ENCODE data around the gene BICRAL. TPM values are rescaled to one million over a fixed set of nuclear protein-coding genes. Genes with fewer than 3 reads are reported as not detected.

The BICRAL gene
- total and polyA plus RNA-seq, 9 of the 15 experiments (the other 6 are each of a cell fraction or from before 2014, with no cell fraction given) = 1.2 to 11.9 (median 5.6) TPM

DNA sequence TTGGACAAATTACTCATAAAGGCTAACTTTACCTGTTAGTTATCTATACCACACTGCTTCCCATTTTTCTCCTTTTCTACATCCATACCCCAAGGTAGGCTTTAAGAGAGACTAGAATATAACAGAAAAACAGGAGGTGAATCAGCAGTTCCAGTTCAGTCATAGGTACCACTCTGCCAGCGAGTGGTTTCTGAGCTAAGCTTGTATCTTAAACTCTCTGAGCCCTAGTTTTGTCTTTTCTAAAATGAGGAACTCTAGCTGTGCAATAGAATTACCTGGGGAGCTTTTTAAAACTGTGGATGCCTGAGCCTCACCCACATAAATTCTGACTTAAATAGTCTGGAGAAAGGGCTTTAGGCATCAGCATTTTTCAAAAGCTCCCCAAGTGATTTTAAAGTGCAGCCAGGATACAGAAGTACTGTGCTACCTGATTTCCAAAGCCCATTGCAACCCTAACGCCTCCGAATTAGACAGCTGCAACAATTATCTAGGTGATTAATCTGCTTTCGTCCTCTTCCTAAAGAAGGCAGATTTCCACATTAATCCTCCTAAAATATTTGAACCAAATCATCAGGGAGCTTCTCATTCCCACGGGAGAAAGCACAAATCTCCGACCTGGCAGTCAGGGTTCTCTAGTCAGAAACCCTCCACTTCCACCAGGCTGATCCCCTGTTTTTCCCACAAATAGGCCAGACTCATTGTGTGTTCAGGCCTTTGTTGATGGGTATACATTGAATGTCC, 60.2 kb downstream of the BICRAL start:
- Histone ChIP-seq H3K36me3 (ENCODE audit: control insufficient read depth, insufficient read depth, low read length) (peaks cover 8% of the 10 kb centered on the region; the same call in 2 of the 3 replicates), H2AFZ (ENCODE audit: low read depth, low read length) (no peak overlapping the region), H3K4me2 (ENCODE audit: insufficient read depth, low read length) (no peak overlapping the region), H4K20me1 (replicated peaks; ENCODE audit: control insufficient read depth, insufficient read depth, low read length) (no peaks in the 10 kb centered on the region), H3K4me3 (no peak overlapping the region), H3K4me1 (replicated peaks in 1 of 2; ENCODE audit: control insufficient read depth in 2 of 2, insufficient read depth in 2 of 2, low read length in 2 of 2) (no peaks in the 10 kb centered on the region), H3K9me3 (replicated peaks; ENCODE audit: control insufficient read depth, insufficient read depth, low read depth, low read length) (no peaks in the 10 kb centered on the region), H3K27me3 (ENCODE audit: control insufficient read depth in 2 of 2, insufficient read depth in 2 of 2, low read length in 2 of 2) (no peaks in the 10 kb centered on the region), H3K79me2 (ENCODE audit: control insufficient read depth, insufficient read depth, low read length) (no peaks in the 10 kb centered on the region), H3K9me1 (ENCODE audit: control insufficient read depth, insufficient read depth, low read length) (no peaks in the 10 kb centered on the region), H3K27ac (ENCODE audit: extremely low read depth, low read depth, low read length) (no peak overlapping the region), H3K9ac (ENCODE audit: insufficient read depth in 1 of 2, low read depth in 2 of 2, low read length in 2 of 2) (no peak overlapping the region)
- intact Hi-C loops (cut with micrococcal nuclease) (no loop called here), in situ Hi-C loops (cut with MboI) (no loop called here)
- DNase-seq (ENCODE audit: extremely low read depth in 1 of 4, low spot score in 3 of 4) = no peak
- FAIRE-seq = no peak
- CTCF ChIA-PET (ENCODE audit: low intra/inter-chr PET ratio) = no interaction called here
- BruUV-seq (replicated peaks) = no TSS peak
- POLR2A ChIA-PET = interaction anchor here (0.6 to 1.3 kb wide), 5 partner anchors 10 to 1415 kb away, joined by 3 read pairs; partner anchors contain the start of gene RPL7L1
- WGBS (ENCODE audit: insufficient coverage, low coverage, missing lambda C conversion rate) = 50% methylated on average over 6 of the region's 6 CpGs
- TF ChIP-seq NFE2 (IDR thresholded peaks at IDR 0.05; ENCODE audit: low read depth) (peak; percentile 16; the same call in 1 of the 2 replicates), ZSCAN29 (IDR thresholded peaks at IDR 0.05) (no peak)
- TF ChIP-seq, protein P1, sequence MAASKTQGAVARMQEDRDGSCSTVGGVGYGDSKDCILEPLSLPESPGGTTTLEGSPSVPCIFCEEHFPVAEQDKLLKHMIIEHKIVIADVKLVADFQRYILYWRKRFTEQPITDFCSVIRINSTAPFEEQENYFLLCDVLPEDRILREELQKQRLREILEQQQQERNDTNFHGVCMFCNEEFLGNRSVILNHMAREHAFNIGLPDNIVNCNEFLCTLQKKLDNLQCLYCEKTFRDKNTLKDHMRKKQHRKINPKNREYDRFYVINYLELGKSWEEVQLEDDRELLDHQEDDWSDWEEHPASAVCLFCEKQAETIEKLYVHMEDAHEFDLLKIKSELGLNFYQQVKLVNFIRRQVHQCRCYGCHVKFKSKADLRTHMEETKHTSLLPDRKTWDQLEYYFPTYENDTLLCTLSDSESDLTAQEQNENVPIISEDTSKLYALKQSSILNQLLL (CRISPR knock-in tag; IDR thresholded peaks at IDR 0.05; ENCODE audit: borderline replicate concordance) = no peak
- no peak for ATAC-seq

DNA sequence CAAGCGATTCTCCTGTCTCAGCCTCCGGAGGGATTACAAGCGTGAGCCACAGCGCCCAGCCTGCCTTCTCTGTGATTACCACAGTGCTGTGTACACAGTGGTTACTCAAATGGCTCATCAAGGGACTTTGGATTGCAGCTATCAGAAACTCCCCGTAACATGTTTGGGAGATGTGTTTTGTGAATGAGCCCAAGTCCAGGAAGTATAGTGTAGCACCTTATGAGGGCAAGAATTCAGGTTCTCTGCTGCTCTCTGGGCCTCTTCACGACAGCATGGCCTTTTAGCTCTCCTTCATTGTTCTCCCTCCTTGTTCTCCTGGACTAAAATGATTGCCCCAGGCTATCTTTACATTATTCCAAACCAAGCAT, 63.5 kb downstream of the BICRAL start:
- no peak overlapping the region for H3K27ac ChIP-seq (ENCODE audit: extremely low read depth, low read depth, low read length)
- DNase-seq (ENCODE audit: extremely low read depth in 1 of 4, low spot score in 3 of 4) (no peak), FAIRE-seq (no peak), ATAC-seq (no peak)
- 87% methylated on average over 6 of the region's 6 CpGs for WGBS (ENCODE audit: insufficient coverage, low coverage, missing lambda C conversion rate)
- no TSS peak for BruUV-seq (replicated peaks)
- H3K9ac ChIP-seq (ENCODE audit: insufficient read depth in 1 of 2, low read depth in 2 of 2, low read length in 2 of 2) = no peak overlapping the region
- intact Hi-C loops (cut with micrococcal nuclease) = no loop called here
- H3K27me3 ChIP-seq (ENCODE audit: control insufficient read depth in 2 of 2, insufficient read depth in 2 of 2, low read length in 2 of 2) = no peaks in the 10 kb centered on the region
- no peaks in the 10 kb centered on the region for H3K9me1 ChIP-seq (ENCODE audit: control insufficient read depth, insufficient read depth, low read length)
- in situ Hi-C loops (cut with MboI) = no loop called here
- H3K79me2 ChIP-seq (ENCODE audit: control insufficient read depth, insufficient read depth, low read length) = no peaks in the 10 kb centered on the region
- no peaks in the 10 kb centered on the region for H4K20me1 ChIP-seq (replicated peaks; ENCODE audit: control insufficient read depth, insufficient read depth, low read length)
- ChIA-PET CTCF (ENCODE audit: low intra/inter-chr PET ratio) (no interaction called here), POLR2A (interaction anchor here (3.9 kb wide), 1 partner anchor 9 kb away, joined by 11 read pairs; no protein-coding TSS in a partner anchor)
- no peak overlapping the region for H2AFZ ChIP-seq (ENCODE audit: low read depth, low read length)
- H3K9me3 ChIP-seq (replicated peaks; ENCODE audit: control insufficient read depth, insufficient read depth, low read depth, low read length) = no peaks in the 10 kb centered on the region
- no peak overlapping the region for H3K4me2 ChIP-seq (ENCODE audit: insufficient read depth, low read length)
- TF ChIP-seq, protein P2, sequence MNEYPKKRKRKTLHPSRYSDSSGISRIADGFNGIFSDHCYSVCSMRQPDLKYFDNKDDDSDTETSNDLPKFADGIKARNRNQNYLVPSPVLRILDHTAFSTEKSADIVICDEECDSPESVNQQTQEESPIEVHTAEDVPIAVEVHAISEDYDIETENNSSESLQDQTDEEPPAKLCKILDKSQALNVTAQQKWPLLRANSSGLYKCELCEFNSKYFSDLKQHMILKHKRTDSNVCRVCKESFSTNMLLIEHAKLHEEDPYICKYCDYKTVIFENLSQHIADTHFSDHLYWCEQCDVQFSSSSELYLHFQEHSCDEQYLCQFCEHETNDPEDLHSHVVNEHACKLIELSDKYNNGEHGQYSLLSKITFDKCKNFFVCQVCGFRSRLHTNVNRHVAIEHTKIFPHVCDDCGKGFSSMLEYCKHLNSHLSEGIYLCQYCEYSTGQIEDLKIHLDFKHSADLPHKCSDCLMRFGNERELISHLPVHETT (CRISPR knock-in tag; conservative IDR thresholded peaks at IDR 0.05 in 1 of 2, IDR thresholded peaks at IDR 0.05 in 1 of 2) = no peak
- no peak for TF ChIP-seq PURB (CRISPR knock-in tag; IDR thresholded peaks at IDR 0.05; ENCODE audit: low read depth)
- TF ChIP-seq NR4A1 (CRISPR knock-in tag; IDR thresholded peaks at IDR 0.05) = no peak
- no peak for TF ChIP-seq NR4A1 (tag; IDR thresholded peaks at IDR 0.05)
- no peak for TF ChIP-seq NFXL1 (CRISPR knock-in tag; IDR thresholded peaks at IDR 0.05)
- TF ChIP-seq RB1 (IDR thresholded peaks at IDR 0.05; ENCODE audit: low read depth) = no peak
- TF ChIP-seq, protein P3, sequence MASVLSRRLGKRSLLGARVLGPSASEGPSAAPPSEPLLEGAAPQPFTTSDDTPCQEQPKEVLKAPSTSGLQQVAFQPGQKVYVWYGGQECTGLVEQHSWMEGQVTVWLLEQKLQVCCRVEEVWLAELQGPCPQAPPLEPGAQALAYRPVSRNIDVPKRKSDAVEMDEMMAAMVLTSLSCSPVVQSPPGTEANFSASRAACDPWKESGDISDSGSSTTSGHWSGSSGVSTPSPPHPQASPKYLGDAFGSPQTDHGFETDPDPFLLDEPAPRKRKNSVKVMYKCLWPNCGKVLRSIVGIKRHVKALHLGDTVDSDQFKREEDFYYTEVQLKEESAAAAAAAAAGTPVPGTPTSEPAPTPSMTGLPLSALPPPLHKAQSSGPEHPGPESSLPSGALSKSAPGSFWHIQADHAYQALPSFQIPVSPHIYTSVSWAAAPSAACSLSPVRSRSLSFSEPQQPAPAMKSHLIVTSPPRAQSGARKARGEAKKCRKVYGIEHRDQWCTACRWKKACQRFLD (CRISPR knock-in tag; IDR thresholded peaks at IDR 0.05) = no peak
- no peak overlapping the region for H3K4me3 ChIP-seq
- H3K4me1 ChIP-seq (replicated peaks in 1 of 2; ENCODE audit: control insufficient read depth in 2 of 2, insufficient read depth in 2 of 2, low read length in 2 of 2) = no peaks in the 10 kb centered on the region
- peaks cover 8% of the 10 kb centered on the region; the same call in 2 of the 3 replicates for H3K36me3 ChIP-seq (ENCODE audit: control insufficient read depth, insufficient read depth, low read length)

Measured in K562 (cell line).